K562 (cell line): ENCODE measurements around the gene AFDN. TPM values are rescaled to one million over a fixed set of nuclear protein-coding genes. Genes with fewer than 3 reads are reported as not detected.
A peak's percentile ranks its signal among the peaks of the same experiment; 100 is the strongest.

Source experiments
- BMI1 ChIP-seq: fragments of 150-350 bp; IDR thresholded peaks from 2 replicates; pipeline ENCODE4 v1.6.1; 2014; ENCODE audit warnings: low read length
- ESRRB ChIP-seq: fragments of 250-450 bp; sonication (Bioruptor Pico); IDR thresholded peaks from 2 replicates; pipeline ENCODE4 v1.5.0; 2020; ENCODE audit warnings: mild to moderate bottlenecking, moderate library complexity, borderline replicate concordance
- IFI16 ChIP-seq: fragments of 250-450 bp; sonication (Bioruptor Pico); IDR thresholded peaks from 2 replicates; pipeline ENCODE4 v2.1.2; 2022; ENCODE audit warnings: mild to moderate bottlenecking, inconsistent platforms
- KAT8 ChIP-seq: fragments of 450-650 bp; IDR thresholded peaks from 2 replicates; pipeline ENCODE4 v1.6.1; 2016; ENCODE audit warnings: low read depth, mild to moderate bottlenecking
- NCOA2 ChIP-seq, 2 experiments: fragments of 450-650 bp; IDR thresholded peaks; 2 replicates each; pipeline ENCODE4 v1.6.1; 2018; ENCODE audit warnings: mild to moderate bottlenecking in 2 of 2, moderate library complexity in 1 of 2; ENCODE audit not compliant: partially characterized antibody in 2 of 2
- NFE2L1 ChIP-seq: fragments of 450-650 bp; IDR thresholded peaks from 2 replicates; pipeline ENCODE4 v1.6.1; 2016; ENCODE audit warnings: missing genetic modification characterization, low read depth, mild to moderate bottlenecking, missing compliant biosample characterization, moderate library complexity, borderline replicate concordance
- NONO ChIP-seq, 2 experiments: fragments of 200-400 bp in 1 of 2; fragments of 450-650 bp in 1 of 2; formaldehyde crosslinking in 1 of 2; IDR thresholded peaks; 2 replicates each; pipeline ENCODE4 v1.6.1; 2017; ENCODE audit warnings: low read depth in 2 of 2, mild to moderate bottlenecking in 2 of 2, moderate library complexity in 2 of 2, low read length in 1 of 2
- PCBP2 ChIP-seq: fragments of 200-400 bp; formaldehyde crosslinking; IDR thresholded peaks from 2 replicates; pipeline ENCODE4 v1.6.1; 2018; ENCODE audit warnings: low read length, low read depth, mild to moderate bottlenecking, moderate library complexity; ENCODE audit not compliant: poor library complexity, severe bottlenecking
- SLC30A9 ChIP-seq: fragments of 250-450 bp; sonication (Bioruptor Pico); IDR thresholded peaks from 2 replicates; pipeline ENCODE4 v1.8.0; 2022; ENCODE audit warnings: mild to moderate bottlenecking, moderate library complexity
- SMARCB1 ChIP-seq: IDR thresholded peaks from 2 replicates; pipeline ENCODE4 v1.6.1; 2011; ENCODE audit warnings: improper control_type of control experiment, low read depth; ENCODE audit not compliant: insufficient read length
- SNRNP70 ChIP-seq: fragments of 200-400 bp; formaldehyde crosslinking; optimal IDR thresholded peaks from 2 replicates; pipeline ENCODE3; 2017; ENCODE audit warnings: low read depth, low read length
- SP1 ChIP-seq: sonication (generic); formaldehyde crosslinking; IDR thresholded peaks from 2 replicates; pipeline ENCODE4 v1.8.1; 2022; ENCODE audit warnings: mild to moderate bottlenecking, missing genetic modification reagents
- TAF1 ChIP-seq: IDR thresholded peaks from 2 replicates; pipeline ENCODE4 v1.6.1; 2011; ENCODE audit warnings: mild to moderate bottlenecking, low read length, moderate library complexity; ENCODE audit not compliant: insufficient read depth, control insufficient read depth, severe bottlenecking; ENCODE audit errors: extremely low read depth
- U2AF1 ChIP-seq: fragments of 200-400 bp; formaldehyde crosslinking; optimal IDR thresholded peaks from 2 replicates; pipeline ENCODE3; 2017; ENCODE audit warnings: mild to moderate bottlenecking, low read depth, low read length, moderate library complexity
- ZNF407 ChIP-seq: fragments of 450-650 bp; IDR thresholded peaks from 2 replicates; pipeline ENCODE4 v1.6.1; 2016; ENCODE audit warnings: low read depth
- ZNF785 ChIP-seq: fragments of 250-450 bp; sonication (Bioruptor Pico); IDR thresholded peaks from 2 replicates; pipeline ENCODE4 v1.4.0; 2020; ENCODE audit warnings: mild to moderate bottlenecking
- ZNF830 ChIP-seq: fragments of 250-450 bp; sonication (Bioruptor Pico); IDR thresholded peaks from 2 replicates; pipeline ENCODE4 v1.5.0; 2021; ENCODE audit warnings: mild to moderate bottlenecking
- polyA plus RNA-seq, 8 experiments: library from polyadenylated mRNA; depleted of rRNA in 4 of 8; stranded (reverse) in 5 of 8; unstranded in 3 of 8; fragments of >200 nt; fragmentation: Nextera tagmentation in 2 of 8; fragmentation: Illumina TruSeq in 1 of 8; extraction: Ambion mirVana in 2 of 8; extraction: Trizol in 1 of 8; gene quantifications; 2 replicates each; pipeline versions ENCODE4 v1.2.1 to v1.2.3, GENCODE V29; 2011 to 2014; ENCODE audit warnings: inconsistent platforms in 1 of 8, missing spikeins in 1 of 8
- total RNA-seq, 7 experiments: library from RNA; depleted of rRNA in 6 of 7; stranded (reverse); fragments of >200 nt in 6 of 7; fragmentation: Illumina TruSeq in 2 of 7; extraction: Trizol in 2 of 7; gene quantifications; 2 replicates each; pipeline versions ENCODE4 v1.2.1 to v1.2.3, GENCODE V29; 2011 to 2021; ENCODE audit warnings: low replicate concordance in 1 of 7
- TF ChIP-seq, protein P1 (sequence below): sonication (generic); formaldehyde crosslinking; IDR thresholded peaks from 2 replicates; pipeline ENCODE4 v1.8.0; 2022; ENCODE audit warnings: mild to moderate bottlenecking, low read depth, missing genetic modification reagents

AFDN gene
- total and polyA plus RNA-seq, 9 of the 15 experiments (the other 6 are each of a cell fraction or from before 2014, with no cell fraction given), result 7.2 to 129 (median 105) TPM

- no peak for TF ChIP-seq KAT8
- no peak for TF ChIP-seq IFI16
- TF ChIP-seq, protein P1, sequence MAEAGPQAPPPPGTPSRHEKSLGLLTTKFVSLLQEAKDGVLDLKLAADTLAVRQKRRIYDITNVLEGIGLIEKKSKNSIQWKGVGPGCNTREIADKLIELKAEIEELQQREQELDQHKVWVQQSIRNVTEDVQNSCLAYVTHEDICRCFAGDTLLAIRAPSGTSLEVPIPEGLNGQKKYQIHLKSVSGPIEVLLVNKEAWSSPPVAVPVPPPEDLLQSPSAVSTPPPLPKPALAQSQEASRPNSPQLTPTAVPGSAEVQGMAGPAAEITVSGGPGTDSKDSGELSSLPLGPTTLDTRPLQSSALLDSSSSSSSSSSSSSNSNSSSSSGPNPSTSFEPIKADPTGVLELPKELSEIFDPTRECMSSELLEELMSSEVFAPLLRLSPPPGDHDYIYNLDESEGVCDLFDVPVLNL (CRISPR knock-in tag), result no peak
- TF ChIP-seq NFE2L1 (tag), result no peak
- TF ChIP-seq ZNF407, result no peak
- no peak for TF ChIP-seq ZNF830 (CRISPR knock-in tag)
- TF ChIP-seq NONO (IDR thresholded peaks at IDR 0.05; ENCODE audit: low read depth in 2 of 2, low read length in 1 of 2), result no peak
- no peak for TF ChIP-seq SMARCB1
- TF ChIP-seq PCBP2, result no peak
- peak; percentile 28 for TF ChIP-seq TAF1
- no peak for TF ChIP-seq SP1 (CRISPR knock-in tag)
- TF ChIP-seq SNRNP70, result no peak
- no peak for TF ChIP-seq ESRRB (CRISPR knock-in tag)
- no peak for TF ChIP-seq U2AF1
- no peak for TF ChIP-seq NCOA2 (IDR thresholded peaks at IDR 0.05; ENCODE audit: partially characterized antibody in 2 of 2)
- TF ChIP-seq SLC30A9 (CRISPR knock-in tag), result no peak
- no peak for TF ChIP-seq BMI1
- no peak for TF ChIP-seq ZNF785
Observed at GRCh38 chr6:167815296-167815980, 11.3 kb upstream of the AFDN start (continued).
